Stimulated activated CD4-positive, alpha-beta T cell treated with anti-CD3 and anti-CD28 coated beads, Interleukin-12 subunit alpha, Interleukin-12 subunit beta, amount 100 ng/mL, for 48 hours (primary cell): Measurements from ENCODE around the gene OR51V1.

Experiments used
- DNase-seq, 3 donors: peaks; one replicate each; pipeline ENCODE4 v3.0.0-alpha.2; 2020; ENCODE audit warnings: low read depth in 2 of 3, low spot score in 1 of 3

OR51V1 gene

GRCh38 chr11:5231111-5231510, 30.6 kb upstream of the OR51V1 start:
- no peak for DNase-seq

GRCh38 chr11:5230266-5230665, 29.8 kb upstream of the OR51V1 start:
- no peak for DNase-seq

GRCh38 chr11:5229796-5230195, 29.3 kb upstream of the OR51V1 start:
- DNase-seq = no peak

- no peak for DNase-seq
These were observed 28.9 kb upstream of the OR51V1 start for GRCh38 chr11:5229356-5229755.

GRCh38 chr11:5228124-5228523, 27.6 kb upstream of the OR51V1 start:
- DNase-seq = no peak

GRCh38 chr11:5227681-5228080, 27.2 kb upstream of the OR51V1 start:
- DNase-seq = no peak

- no peak for DNase-seq
These were observed 26.3 kb upstream of the OR51V1 start, which contains the start of gene HBB for GRCh38 chr11:5226732-5227310. Gene HBB (minus strand): TSS chr11:5227071. CDS start chr11:5227021, 50 bp downstream.

GRCh38 chr11:5225480-5225871, 25.0 kb upstream of the OR51V1 start:
- DNase-seq = no peak

- no peak for DNase-seq
These were observed 24.3 kb upstream of the OR51V1 start for GRCh38 chr11:5224538-5225479.

- DNase-seq = no peak
These were observed 23.2 kb upstream of the OR51V1 start for GRCh38 chr11:5223686-5224085.

GRCh38 chr11:5223146-5223545, 22.7 kb upstream of the OR51V1 start:
- DNase-seq = no peak

- no peak for DNase-seq
These were observed 9.9 kb upstream of the OR51V1 start for GRCh38 chr11:5210376-5210885.

GRCh38 chr11:5204787-5205186, 4.3 kb upstream of the OR51V1 start:
- no peak for DNase-seq

- no peak for DNase-seq
These were observed 2.9 kb upstream of the OR51V1 start for GRCh38 chr11:5203366-5203765.

- DNase-seq = no peak
These were observed 2.2 kb downstream of the OR51V1 start for GRCh38 chr11:5198285-5198684.

GRCh38 chr11:5197536-5197935, 2.9 kb downstream of the OR51V1 start:
- no peak for DNase-seq

GRCh38 chr11:5196731-5197130, 3.8 kb downstream of the OR51V1 start:
- no peak for DNase-seq

- DNase-seq = no peak
These were observed 4.4 kb downstream of the OR51V1 start for GRCh38 chr11:5196067-5196466.

GRCh38 chr11:5192738-5193137, 7.7 kb downstream of the OR51V1 start:
- no peak for DNase-seq

GRCh38 chr11:5188201-5188600, 12.3 kb downstream of the OR51V1 start:
- no peak for DNase-seq

- DNase-seq = no peak
These were observed 22.2 kb downstream of the OR51V1 start for GRCh38 chr11:5178046-5178837.

GRCh38 chr11:5174934-5175333, 25.5 kb downstream of the OR51V1 start:
- no peak for DNase-seq
